GM18499 (cell line): ENCODE data around the gene TOMM6.
"Not testable (repeated sequence)": the region's sequence is repeated elsewhere in the genome, so short reads cannot be mapped to it uniquely, and the experiment has no call there.

ENCODE experiments used
- ATAC-seq: cut with Tn5 transposase; IDR thresholded peaks from one replicate; pipeline ENCODE4 v1.9.1; 2021; ENCODE audit warnings: moderate number of reproducible peaks; ENCODE audit not compliant: insufficient read depth, unreplicated experiment

TOMM6 gene

DNA sequence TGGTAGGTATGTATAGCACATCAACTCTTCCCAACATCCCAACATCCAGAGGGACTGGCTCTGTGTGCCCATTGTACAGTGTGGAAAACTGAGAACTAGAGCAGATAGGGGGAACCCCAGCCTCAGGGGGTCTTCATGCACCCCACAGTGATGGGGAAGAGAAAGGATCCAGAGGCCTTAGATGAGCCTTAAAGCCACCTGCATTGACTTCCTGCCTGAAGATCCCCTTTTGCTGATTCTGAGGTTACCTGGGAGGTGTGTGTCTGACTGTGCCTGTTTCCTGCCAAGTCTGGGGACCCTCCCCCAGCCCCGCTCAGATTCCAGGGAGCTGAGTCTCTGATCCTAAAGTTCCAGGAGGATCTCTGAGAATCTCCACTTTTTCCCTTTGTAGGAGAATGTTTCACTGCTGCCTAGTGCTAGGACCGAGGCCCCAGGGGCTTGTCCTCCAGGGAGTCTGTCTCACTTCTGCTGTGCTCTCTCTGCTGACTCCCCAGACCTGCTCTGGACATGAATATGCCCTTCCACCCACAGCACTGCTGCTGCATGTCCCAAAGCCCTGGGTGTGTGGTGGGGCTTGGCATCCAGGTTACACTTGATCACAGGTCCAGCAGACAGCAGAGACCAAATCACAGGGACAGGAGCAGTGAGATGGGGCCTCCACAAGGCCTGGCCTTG lies 27.5 kb upstream of the TOMM6 start:
- ATAC-seq = no peak

DNA sequence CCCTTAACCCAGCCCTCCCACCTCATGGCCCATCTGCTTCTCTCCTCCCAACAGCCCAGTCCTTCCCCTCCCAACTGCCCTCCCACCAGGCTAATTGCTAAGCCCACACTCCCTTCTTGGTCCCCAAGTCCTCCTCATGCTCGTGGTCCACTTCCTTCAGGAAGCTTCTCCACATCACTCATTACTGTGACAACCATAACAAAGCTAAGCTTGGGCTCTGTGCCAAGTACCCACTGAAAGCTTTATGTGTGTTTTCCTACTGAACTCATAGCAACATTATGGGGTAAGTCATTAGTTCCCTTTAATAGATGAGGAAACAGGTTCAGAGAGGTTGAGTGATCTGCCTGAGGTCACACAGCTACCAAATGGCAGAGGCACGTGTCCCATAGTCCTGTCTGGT lies 24.0 kb upstream of the TOMM6 start:
- ATAC-seq = no peak

DNA sequence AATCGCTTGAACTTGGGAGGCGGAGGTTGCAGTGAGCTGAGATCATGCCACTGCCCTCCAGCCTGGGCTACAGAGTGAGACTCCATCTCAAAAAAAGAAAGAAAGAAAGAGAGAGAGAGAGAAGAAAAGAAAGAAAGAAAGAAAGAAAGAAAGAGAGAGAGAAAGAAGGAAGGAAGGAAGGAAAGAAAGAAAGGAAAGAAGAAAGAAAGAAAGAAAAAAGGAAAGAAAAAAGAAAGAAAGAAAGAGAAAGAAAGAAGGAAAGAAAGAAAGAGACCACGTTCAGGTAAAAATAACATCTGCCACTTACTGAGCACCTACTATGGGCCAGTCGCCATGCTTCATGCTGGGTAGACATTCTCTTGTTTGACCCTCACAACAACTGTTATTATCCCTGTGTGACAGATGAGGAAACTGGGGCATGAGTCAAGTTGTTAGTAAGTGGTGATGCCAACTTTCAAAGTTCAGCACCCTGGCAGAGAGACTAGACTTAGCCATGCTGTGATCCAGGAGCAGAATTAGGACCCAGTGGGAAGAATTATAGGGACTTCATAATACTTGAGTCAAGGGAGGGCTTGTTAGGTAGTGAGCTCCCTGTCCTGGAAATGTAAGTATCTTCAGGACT lies 21.3 kb upstream of the TOMM6 start:
- not testable (repeated sequence) for ATAC-seq

- no peak for ATAC-seq
These were observed 20.2 kb upstream of the TOMM6 start for GRCh38 chr6:41767112-41767833.

DNA sequence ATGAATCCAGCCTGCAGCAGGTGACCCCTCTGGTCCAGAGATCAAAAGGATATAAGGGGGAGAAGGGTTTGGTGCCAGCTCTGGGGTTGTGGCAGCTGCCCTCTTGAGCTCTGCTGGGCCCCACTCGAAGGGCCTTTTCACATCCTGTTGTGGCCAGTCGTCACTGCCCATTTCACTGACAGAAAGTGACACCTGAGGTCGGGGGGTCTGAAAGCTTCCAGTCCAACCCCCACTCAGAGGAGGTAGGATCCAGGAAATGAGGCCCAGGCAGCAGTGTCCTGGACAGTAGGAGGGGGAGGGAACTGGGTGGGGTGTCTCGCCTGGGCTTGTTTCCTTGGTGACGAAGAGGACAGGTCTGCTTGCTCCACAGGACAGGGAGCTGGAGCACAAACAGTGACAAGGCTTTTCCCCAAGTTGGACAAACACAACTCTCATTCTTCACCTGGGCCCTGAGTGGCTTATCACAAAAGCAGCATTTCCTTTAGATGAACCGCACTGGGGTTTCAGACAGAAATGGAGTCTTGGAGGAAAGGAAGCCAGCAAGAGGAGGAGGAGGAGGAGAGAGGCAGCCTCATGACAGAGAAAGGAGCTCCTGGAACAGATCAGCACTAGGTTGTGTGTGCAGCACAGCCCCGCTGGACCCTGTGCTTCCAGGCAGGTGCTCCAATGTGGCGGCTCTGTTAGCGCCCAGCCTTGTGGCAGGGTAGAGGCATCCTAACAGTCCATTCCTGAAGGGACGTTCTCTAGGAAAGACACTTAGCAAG lies 18.8 kb upstream of the TOMM6 start:
- no peak for ATAC-seq

DNA sequence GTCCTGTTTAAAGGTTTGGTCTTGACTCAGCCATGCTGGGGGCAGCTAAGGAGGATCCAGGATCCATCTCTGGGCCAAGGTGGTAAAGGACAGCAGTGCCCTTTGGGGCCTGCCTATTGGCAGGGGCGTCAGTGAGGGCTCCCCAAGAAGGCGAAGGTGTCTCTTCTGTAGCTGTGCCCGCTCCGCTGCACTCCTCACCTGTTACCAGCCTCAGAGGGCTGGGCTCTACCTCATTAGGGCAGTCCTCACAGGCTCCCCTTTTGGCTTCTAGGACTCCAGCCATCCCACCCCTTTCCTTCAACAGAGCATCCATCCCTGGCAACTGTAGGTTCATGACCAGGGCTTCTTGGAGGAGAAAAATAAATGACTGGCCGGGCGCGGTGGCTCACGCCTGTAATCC lies 18.1 kb upstream of the TOMM6 start:
- no peak for ATAC-seq

DNA sequence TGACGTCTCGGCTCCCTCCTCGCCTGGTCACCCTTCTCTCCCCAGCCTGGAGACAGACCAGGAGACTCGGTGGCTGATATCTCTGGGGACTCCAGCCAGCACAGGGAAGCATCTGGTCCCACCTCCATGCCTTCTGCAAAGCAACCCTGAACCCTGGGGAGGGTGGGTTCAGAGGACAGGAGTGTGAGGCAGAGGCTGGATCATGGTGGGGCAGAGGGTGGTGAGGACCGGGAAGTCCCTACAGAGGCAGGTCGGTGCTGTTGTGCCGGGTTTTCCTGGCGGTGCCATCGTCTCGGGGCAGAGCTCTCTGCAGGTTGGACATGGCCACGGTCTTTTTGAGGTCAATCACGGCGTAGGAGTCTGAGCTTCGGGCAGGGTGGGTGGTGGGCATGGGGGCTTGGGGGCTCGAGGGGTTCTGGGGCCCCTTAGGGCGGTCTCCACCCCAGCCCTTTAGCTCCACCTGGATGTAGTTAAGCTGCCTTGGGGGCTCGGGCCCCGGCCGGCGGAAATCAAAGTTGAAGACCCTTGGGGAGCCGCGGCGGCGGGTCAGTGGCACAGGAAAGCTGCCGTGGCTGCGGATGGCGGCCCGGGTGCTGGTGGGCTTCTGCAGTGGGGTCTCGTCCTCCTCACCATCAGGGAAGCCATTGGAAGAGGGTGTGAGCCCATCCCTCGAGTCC lies 17.0 kb upstream of the TOMM6 start:
- no peak for ATAC-seq

DNA sequence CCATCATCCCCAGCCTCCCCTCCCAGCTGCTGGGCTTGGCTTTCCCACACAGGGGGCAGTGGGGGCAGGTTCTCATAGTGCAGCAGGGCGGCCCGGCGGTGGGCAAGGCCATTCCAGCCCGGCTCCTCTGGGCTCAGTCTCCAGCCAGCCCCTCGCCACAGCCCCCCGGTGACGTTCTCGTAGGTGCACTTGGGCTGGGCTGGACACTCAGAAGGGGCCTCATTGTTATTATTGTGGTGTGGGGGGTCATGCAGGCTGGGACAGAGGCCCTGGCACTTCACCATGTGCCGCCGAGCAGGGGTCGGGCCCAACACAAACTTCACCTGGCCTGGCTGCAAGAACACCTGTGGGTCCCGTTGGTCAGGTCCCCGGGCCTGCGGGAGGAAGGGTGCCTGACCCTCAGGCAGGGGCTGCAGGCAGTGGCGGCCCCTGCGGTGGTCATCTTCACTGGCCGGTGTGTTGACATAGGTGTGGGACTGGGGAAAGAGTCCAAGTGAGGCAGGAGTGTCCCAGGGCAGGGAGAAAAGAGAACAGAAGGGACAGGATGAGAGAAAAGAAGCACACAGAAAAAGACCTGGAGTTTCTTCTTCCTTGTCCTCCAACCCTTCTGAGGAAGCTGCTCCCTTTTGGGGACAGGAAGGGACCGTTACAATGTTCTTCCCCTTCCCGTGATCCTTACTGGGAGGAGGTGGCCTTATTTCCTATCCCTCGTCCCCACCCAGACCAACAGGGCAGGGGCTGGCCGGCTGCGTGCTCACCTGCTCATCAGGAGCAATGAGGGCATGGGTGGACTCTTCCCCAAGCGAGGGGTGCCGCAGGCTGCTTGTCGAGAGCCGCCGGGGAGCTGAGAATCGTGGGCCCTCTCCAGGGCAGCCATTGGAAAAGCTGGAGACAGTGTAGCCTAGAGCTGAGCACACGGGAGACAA lies 16.2 kb upstream of the TOMM6 start:
- ATAC-seq = no peak

DNA sequence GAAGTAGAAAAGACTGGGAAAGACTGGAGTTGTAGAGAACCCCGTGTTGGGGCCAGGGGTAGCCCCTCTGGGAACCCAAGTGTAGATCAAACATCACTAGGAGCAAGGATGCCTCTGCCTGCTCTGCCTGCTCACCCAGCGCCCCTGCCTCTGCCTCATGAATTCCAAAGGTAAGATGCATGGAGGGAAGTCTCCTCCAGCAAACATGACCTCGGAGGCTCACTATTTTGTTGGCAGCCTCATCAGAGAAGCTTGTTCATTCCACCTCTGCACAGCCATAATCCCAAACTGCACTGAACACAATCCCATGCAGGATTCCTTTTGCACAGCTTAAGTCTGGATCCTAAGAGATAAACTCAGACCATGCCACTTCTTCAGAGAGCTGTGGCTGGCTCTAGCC lies 12.7 kb upstream of the TOMM6 start:
- ATAC-seq = no peak

GRCh38 chr6:41775293-41775882 lies 12.1 kb upstream of the TOMM6 start:
- ATAC-seq = no peak

- ATAC-seq = no peak
These were observed 9.8 kb upstream of the TOMM6 start for GRCh38 chr6:41777551-41778285.

GRCh38 chr6:41778895-41779294 lies 8.6 kb upstream of the TOMM6 start:
- ATAC-seq = no peak

GRCh38 chr6:41779336-41779735 lies 8.2 kb upstream of the TOMM6 start:
- no peak for ATAC-seq

DNA sequence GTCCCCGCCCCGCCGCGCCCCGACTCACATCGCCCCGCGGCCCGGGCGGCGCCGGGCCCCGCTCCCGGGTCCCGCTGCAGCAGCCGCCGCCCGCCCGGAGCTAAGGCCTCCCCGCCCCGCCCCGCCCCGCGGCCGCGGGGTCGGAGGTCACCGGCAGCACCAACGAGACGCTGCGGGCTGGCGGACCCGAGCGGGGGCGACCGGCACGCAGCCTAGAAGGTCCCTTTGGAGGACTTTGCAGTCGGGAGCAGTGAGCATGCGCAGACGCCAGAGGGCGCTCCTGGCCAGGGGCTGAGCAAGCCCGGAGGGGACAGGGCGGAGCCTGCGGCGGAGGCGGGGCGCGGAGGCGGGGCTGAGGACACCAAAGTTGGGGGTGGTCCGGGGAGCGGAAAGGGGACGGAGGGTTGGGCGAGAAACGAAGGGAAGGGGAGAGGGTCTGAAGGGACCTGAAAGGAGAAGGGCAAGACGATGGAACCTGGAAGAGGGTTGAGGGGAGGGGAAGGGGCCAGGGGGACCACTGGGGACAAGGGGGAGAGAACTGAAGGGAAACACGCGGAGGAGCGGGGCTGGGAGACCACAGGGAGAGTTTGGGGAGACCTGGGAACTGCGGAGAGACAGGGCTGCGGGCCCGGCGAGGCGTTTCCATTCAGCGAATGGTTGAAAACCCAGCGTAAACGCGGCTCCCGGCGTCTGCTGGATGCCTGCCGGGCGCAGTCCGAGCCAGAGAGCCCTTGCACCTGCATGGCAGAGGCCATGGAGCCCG lies 7.5 kb upstream of the TOMM6 start, which contains the start of gene FRS3:
FRS3 (minus strand) TSS at position 113 of the 763 bp plus-strand sequence. CDS start 2,913 bp downstream, outside the sequence.
- peak; percentile 74 for ATAC-seq

GRCh38 chr6:41780551-41781365 lies 6.7 kb upstream of the TOMM6 start, which contains the start of gene PRICKLE4:
Gene PRICKLE4 (plus strand): TSS chr6:41780782. CDS start chr6:41783474, 2,692 bp downstream.
- ATAC-seq = no peak

DNA sequence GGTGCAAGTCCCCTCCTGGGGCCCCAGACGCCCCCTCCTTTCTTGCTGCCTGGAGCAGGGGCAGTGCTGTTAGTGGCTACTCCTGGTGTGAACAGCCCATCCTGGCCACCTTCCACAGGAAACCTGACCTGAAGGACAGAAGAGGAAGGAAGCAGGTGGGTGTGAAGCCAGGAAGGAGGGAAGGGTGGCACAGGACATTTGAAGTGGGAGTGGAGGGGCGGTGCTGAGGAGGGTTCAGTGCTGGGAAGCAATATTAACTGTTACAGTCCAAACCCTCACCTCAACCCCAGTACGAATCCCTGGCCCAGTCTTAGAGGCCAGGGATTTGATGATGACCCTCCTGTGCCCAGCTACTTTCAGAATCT lies 6.1 kb upstream of the TOMM6 start:
- ATAC-seq = no peak
